Keratinocyte (primary cell): ENCODE results near the gene PRRT1B. TPM values are rescaled to one million over a fixed set of nuclear protein-coding genes. Genes with fewer than 3 reads are reported as not detected.

Source experiments
- DNase-seq: peaks from one replicate; pipeline ENCODE4 v3.0.0-alpha.2; 2011; ENCODE audit warnings: low read depth, missing footprints, low spot score
- FAIRE-seq: peaks from 2 replicates; lab custom pipeline; 2011; peaks lifted over from hg19 to GRCh38; lab: Jason Lieb, UNC
- H2AFZ ChIP-seq: 2 replicates; pipeline ENCODE4 v1.6.0; 2012; ENCODE audit warnings: low read length, control low read depth, inconsistent platforms; ENCODE audit not compliant: control insufficient read depth
- H3K27ac ChIP-seq: 2 replicates; pipeline ENCODE4 v1.5.1; 2011; ENCODE audit warnings: low read length; ENCODE audit not compliant: control insufficient read depth, insufficient read depth
- H3K27me3 ChIP-seq: 3 replicates; pipeline ENCODE4 v1.6.0; 2011; ENCODE audit warnings: low read length; ENCODE audit not compliant: control insufficient read depth, insufficient read depth; ENCODE audit errors: extremely low read depth
- H3K36me3 ChIP-seq, 2 experiments: 2 replicates in 1 of 2; 3 replicates in 1 of 2; pipeline ENCODE4 v1.5.1; 2011; ENCODE audit warnings: low read length in 2 of 2, mild to moderate bottlenecking in 1 of 2; ENCODE audit not compliant: control insufficient read depth in 2 of 2, insufficient read depth in 2 of 2; ENCODE audit errors: extremely low read depth in 1 of 2
- H3K4me1 ChIP-seq: 3 replicates; pipeline ENCODE4 v1.5.1; 2011; ENCODE audit warnings: low read length; ENCODE audit not compliant: control insufficient read depth, insufficient read depth; ENCODE audit errors: extremely low read depth
- H3K4me2 ChIP-seq: 3 replicates; pipeline ENCODE4 v1.6.0; 2011; ENCODE audit warnings: low read depth, low read length; ENCODE audit not compliant: control insufficient read depth, insufficient read depth; ENCODE audit errors: extremely low read depth
- H3K4me3 ChIP-seq, 3 experiments: fragments of 200-600 bp in 1 of 3; sonication (generic) in 1 of 3; 2 replicates in 2 of 3; 3 replicates in 1 of 3; pipeline ENCODE4 v1.5.1; 2011 to 2016; ENCODE audit warnings: low read length in 3 of 3, mild to moderate bottlenecking in 3 of 3, control low read depth in 2 of 3, inconsistent platforms in 1 of 3, low read depth in 1 of 3, mixed read lengths in 1 of 3, mixed run types in 1 of 3, moderate library complexity in 1 of 3; ENCODE audit not compliant: control insufficient read depth in 2 of 3, insufficient read depth in 2 of 3; ENCODE audit errors: extremely low read depth in 1 of 3
- H3K79me2 ChIP-seq: 2 replicates; pipeline ENCODE4 v1.6.0; 2012; ENCODE audit warnings: low read length; ENCODE audit not compliant: control insufficient read depth, insufficient read depth
- H3K9ac ChIP-seq: 3 replicates; pipeline ENCODE4 v1.6.0; 2011; ENCODE audit warnings: low read length; ENCODE audit not compliant: control insufficient read depth, insufficient read depth; ENCODE audit errors: extremely low read depth
- H3K9me1 ChIP-seq: 3 replicates; pipeline ENCODE4 v1.6.0; 2011; ENCODE audit warnings: low read length; ENCODE audit not compliant: control insufficient read depth, insufficient read depth; ENCODE audit errors: extremely low read depth
- H3K9me3 ChIP-seq: 2 replicates; pipeline ENCODE4 v1.5.1; 2012; ENCODE audit warnings: low read depth, low read length; ENCODE audit not compliant: control insufficient read depth
- H4K20me1 ChIP-seq: 3 replicates; pipeline ENCODE4 v1.6.0; 2011; ENCODE audit warnings: low read length; ENCODE audit not compliant: control insufficient read depth, insufficient read depth; ENCODE audit errors: extremely low read depth
- CTCF ChIP-seq, 3 experiments: IDR thresholded peaks in 1 of 3; conservative IDR thresholded peaks in 1 of 3; optimal IDR thresholded peaks in 1 of 3; 2 replicates in 2 of 3; 3 replicates in 1 of 3; pipeline versions ENCODE3 to v1.5.1; 2011; ENCODE audit warnings: low read length in 3 of 3, mild to moderate bottlenecking in 3 of 3, moderate library complexity in 2 of 3, control low read depth in 1 of 3, inconsistent platforms in 1 of 3; ENCODE audit not compliant: insufficient read depth in 2 of 3; ENCODE audit errors: extremely low read depth in 1 of 3
- EZH2 ChIP-seq: IDR thresholded peaks from one replicate; pipeline ENCODE4 v1.6.1; 2012; ENCODE audit warnings: inconsistent platforms, mild to moderate bottlenecking, low read length, moderate library complexity
- dilution Hi-C: fragments of 300-500 bp; cut with MboI; formaldehyde crosslinking; loops from one replicate; pipeline ENCODE4 v1.7.0; 2020; ENCODE audit warnings: low sequenced_read_pairs; ENCODE audit not compliant: extremely low pct_ligation_motif_present
- polyA plus RNA-seq, 5 experiments: library from polyadenylated mRNA; depleted of rRNA in 3 of 5; stranded (reverse) in 3 of 5; stranded (forward) in 1 of 5; unstranded in 1 of 5; fragments of >200 nt; gene quantifications; 1 replicate in 1 of 5; 2 replicates in 3 of 5; 3 replicates in 1 of 5; pipeline versions ENCODE4 v1.2.1 to v1.2.3, GENCODE V29; 2011 to 2012; ENCODE audit warnings: missing spikeins in 2 of 5, low read depth in 1 of 5, low replicate concordance in 1 of 5

PRRT1B gene
- polyA plus RNA-seq, 1 donor (not counting 4 experiments of a cell fraction or from before 2014, with no cell fraction given), result not detected

GRCh38 chr9:131591845-131592208 is 46.5 kb downstream of the PRRT1B start:
- no peak overlapping the region for H3K4me3 ChIP-seq
- H3K79me2 ChIP-seq, result no peaks in the 10 kb centered on the region
- DNase-seq (no peak), FAIRE-seq (no peak)
- H3K27me3 ChIP-seq, result no peaks in the 10 kb centered on the region
- H3K4me2 ChIP-seq, result no peak overlapping the region
- peaks cover 22 to 26% of the 10 kb centered on the region in 2 experiments for H3K36me3 ChIP-seq
- TF ChIP-seq CTCF (optimal IDR thresholded peaks at IDR 0.05 in 1 of 3, IDR thresholded peaks at IDR 0.05 in 1 of 3, conservative IDR thresholded peaks at IDR 0.05 in 1 of 3; ENCODE audit: extremely low read depth in 1 of 3, insufficient read depth in 2 of 3, low read length in 3 of 3) (no peak), EZH2 (no peak)
- H3K9ac ChIP-seq, result no peak overlapping the region
- no peak overlapping the region for H3K27ac ChIP-seq
- H2AFZ ChIP-seq, result no peak overlapping the region
- H4K20me1 ChIP-seq, result no peaks in the 10 kb centered on the region
- H3K9me3 ChIP-seq, result no peaks in the 10 kb centered on the region
- no peaks in the 10 kb centered on the region for H3K4me1 ChIP-seq
- dilution Hi-C loops, result no loop called here
- H3K9me1 ChIP-seq, result no peaks in the 10 kb centered on the region

GRCh38 chr9:131593091-131593820 is 47.9 kb downstream of the PRRT1B start:
- Histone ChIP-seq H3K36me3 (peaks cover 22 to 28% of the 10 kb centered on the region in 2 experiments), H3K27ac (no peak overlapping the region), H3K4me3 (no peak overlapping the region), H3K27me3 (no peaks in the 10 kb centered on the region), H2AFZ (no peak overlapping the region), H3K4me2 (no peak overlapping the region), H3K9me1 (no peaks in the 10 kb centered on the region), H4K20me1 (no peaks in the 10 kb centered on the region), H3K9ac (no peak overlapping the region), H3K4me1 (no peaks in the 10 kb centered on the region), H3K79me2 (no peaks in the 10 kb centered on the region), H3K9me3 (no peaks in the 10 kb centered on the region)
- DNase-seq (no peak), FAIRE-seq (no peak)
- no peak for TF ChIP-seq EZH2
- no peak for TF ChIP-seq CTCF (optimal IDR thresholded peaks at IDR 0.05 in 1 of 3, IDR thresholded peaks at IDR 0.05 in 1 of 3, conservative IDR thresholded peaks at IDR 0.05 in 1 of 3; ENCODE audit: extremely low read depth in 1 of 3, insufficient read depth in 2 of 3, low read length in 3 of 3)
- dilution Hi-C loops, result no loop called here
